ENCODE measurements around the gene GRIFIN. TPM values are rescaled to one million over a fixed set of nuclear protein-coding genes. Genes with fewer than 3 reads are reported as not detected.

Gene GRIFIN
- total and polyA plus RNA-seq, 2 experiments from 2014 or later = not detected

DNA sequence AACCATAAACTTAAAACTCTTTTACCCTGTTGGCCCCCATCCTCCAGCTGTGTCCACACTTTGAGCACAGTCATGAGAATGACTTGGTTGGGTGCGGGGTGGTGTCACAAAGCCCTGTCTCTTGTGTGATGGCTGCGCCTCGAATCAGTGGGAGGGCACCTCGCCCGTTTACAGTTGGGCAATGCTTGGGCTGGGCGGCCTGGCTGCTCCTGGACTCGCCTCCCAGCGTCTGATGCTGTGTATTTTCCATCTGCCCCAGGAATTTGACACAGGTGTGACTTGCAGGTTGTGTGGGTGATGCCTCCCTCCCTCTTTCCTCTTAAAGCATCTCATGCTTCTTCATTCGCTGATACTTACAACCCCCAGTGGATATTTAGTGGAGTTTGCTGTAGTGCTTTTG lies 39.1 kb downstream of the GRIFIN start:
- H3K4me1 ChIP-seq (ENCODE audit: insufficient read depth) = peaks cover 15% of the 10 kb centered on the region
- WGBS (ENCODE audit: low lambda C conversion rate, missing lambda C conversion rate) = 86% methylated on average over 9 of the region's 9 CpGs
- no peaks in the 10 kb centered on the region for H3K79me2 ChIP-seq
- no peak overlapping the region for H2AFZ ChIP-seq
- H3K4me3 ChIP-seq = no peak overlapping the region
- H3K27me3 ChIP-seq = no peaks in the 10 kb centered on the region
- H3K9me2 ChIP-seq (replicated peaks; ENCODE audit: insufficient read depth) = no peaks in the 10 kb centered on the region
- H3K27ac ChIP-seq = no peak overlapping the region
- DNase-seq (ENCODE audit: low spot score) = no peak
- H3K36me3 ChIP-seq (replicated peaks; ENCODE audit: insufficient read depth, low read depth) = no peaks in the 10 kb centered on the region
- H4K20me1 ChIP-seq (ENCODE audit: insufficient read depth, poor library complexity, severe bottlenecking) = no peaks in the 10 kb centered on the region
- TF ChIP-seq EZH2phosphoT487 (IDR thresholded peaks at IDR 0.05; ENCODE audit: low read depth, severe bottlenecking, unreplicated experiment) (no peak), EZH2 (IDR thresholded peaks at IDR 0.05; ENCODE audit: borderline replicate concordance) (no peak)
- TF ChIP-seq, protein P1, sequence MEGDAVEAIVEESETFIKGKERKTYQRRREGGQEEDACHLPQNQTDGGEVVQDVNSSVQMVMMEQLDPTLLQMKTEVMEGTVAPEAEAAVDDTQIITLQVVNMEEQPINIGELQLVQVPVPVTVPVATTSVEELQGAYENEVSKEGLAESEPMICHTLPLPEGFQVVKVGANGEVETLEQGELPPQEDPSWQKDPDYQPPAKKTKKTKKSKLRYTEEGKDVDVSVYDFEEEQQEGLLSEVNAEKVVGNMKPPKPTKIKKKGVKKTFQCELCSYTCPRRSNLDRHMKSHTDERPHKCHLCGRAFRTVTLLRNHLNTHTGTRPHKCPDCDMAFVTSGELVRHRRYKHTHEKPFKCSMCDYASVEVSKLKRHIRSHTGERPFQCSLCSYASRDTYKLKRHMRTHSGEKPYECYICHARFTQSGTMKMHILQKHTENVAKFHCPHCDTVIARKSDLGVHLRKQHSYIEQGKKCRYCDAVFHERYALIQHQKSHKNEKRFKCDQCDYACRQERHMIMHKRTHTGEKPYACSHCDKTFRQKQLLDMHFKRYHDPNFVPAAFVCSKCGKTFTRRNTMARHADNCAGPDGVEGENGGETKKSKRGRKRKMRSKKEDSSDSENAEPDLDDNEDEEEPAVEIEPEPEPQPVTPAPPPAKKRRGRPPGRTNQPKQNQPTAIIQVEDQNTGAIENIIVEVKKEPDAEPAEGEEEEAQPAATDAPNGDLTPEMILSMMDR (IDR thresholded peaks at IDR 0.05; ENCODE audit: poor library complexity) = no peak
- H3K4me2 ChIP-seq = no peak overlapping the region
- H3K9me3 ChIP-seq (ENCODE audit: low read depth) = no peaks in the 10 kb centered on the region

DNA sequence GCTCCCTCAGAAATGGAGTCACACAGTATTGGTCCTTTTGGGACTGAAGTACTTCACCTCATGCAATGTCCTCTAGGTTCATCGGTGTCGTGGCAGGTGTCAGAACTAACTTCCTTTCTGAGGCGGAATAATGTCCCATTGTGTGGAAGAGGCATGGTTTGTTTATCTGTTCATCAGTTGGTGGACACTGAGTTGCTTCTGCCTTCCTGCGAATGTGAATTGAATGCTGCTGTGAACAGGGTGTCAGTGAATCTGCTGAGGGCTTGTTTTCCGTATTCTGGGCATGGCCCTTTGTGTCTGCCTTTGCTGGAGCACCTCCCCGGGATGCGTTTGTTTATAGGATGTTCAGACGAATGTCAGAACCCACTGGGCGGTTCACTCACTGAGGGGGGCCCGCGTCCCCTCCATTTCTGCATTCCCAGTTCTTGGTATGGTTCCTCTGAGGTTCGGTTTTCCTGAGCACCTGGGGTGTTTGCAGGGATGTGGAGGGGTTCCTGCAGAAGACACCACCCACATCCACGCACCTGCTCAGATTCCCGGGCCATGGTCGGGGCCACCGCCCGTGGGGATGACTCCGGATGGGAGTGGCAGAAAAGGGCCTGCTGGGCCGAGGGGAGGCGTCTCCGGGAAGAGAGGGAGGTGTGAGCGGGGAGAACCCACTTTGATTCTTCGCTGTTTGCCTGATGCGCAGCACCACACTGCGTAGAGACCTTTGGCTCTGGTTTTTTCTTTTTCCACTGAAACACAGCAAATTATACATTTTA lies 39.7 kb downstream of the GRIFIN start:
- Histone ChIP-seq H4K20me1 (ENCODE audit: insufficient read depth, poor library complexity, severe bottlenecking) (no peaks in the 10 kb centered on the region), H3K79me2 (peaks cover under 1% of the 10 kb centered on the region), H3K9me2 (replicated peaks; ENCODE audit: insufficient read depth) (no peaks in the 10 kb centered on the region), H3K9me3 (ENCODE audit: low read depth) (no peaks in the 10 kb centered on the region), H2AFZ (no peak overlapping the region), H3K27me3 (no peaks in the 10 kb centered on the region), H3K4me1 (ENCODE audit: insufficient read depth) (peaks cover 15% of the 10 kb centered on the region), H3K36me3 (replicated peaks; ENCODE audit: insufficient read depth, low read depth) (no peaks in the 10 kb centered on the region), H3K4me3 (no peak overlapping the region), H3K4me2 (no peak overlapping the region), H3K27ac (no peak overlapping the region)
- 91% methylated on average over 25 of the region's 25 CpGs for WGBS (ENCODE audit: low lambda C conversion rate, missing lambda C conversion rate)
- DNase-seq (ENCODE audit: low spot score) = no peak
- TF ChIP-seq, protein P1 (IDR thresholded peaks at IDR 0.05; ENCODE audit: poor library complexity) = no peak
- no peak for TF ChIP-seq EZH2 (IDR thresholded peaks at IDR 0.05; ENCODE audit: borderline replicate concordance)
- no peak for TF ChIP-seq EZH2phosphoT487 (IDR thresholded peaks at IDR 0.05; ENCODE audit: low read depth, severe bottlenecking, unreplicated experiment)

DNA sequence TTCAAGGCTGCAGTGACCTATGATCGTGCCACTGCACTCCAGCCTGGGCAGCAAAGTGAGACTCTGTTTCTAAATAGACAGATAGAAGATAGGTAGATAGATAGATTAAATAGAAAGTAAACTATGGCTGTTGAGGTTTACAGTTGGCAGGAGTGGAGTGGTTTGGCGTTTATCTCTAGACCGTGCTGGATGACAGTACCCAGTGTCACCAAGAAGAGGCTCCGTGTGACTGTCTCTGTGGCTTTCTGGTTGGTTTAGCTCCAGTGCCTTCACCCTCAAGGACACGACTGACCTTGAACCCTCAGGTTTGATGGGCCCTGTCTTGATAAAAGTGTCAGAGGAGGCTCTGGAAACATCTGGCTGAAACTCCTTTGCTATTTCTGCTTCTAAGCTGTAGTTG lies 41.1 kb downstream of the GRIFIN start:
- no peak overlapping the region for H3K4me2 ChIP-seq
- H3K27me3 ChIP-seq = no peaks in the 10 kb centered on the region
- TF ChIP-seq EZH2 (IDR thresholded peaks at IDR 0.05; ENCODE audit: borderline replicate concordance) = no peak
- no peaks in the 10 kb centered on the region for H3K36me3 ChIP-seq (replicated peaks; ENCODE audit: insufficient read depth, low read depth)
- peaks cover 5% of the 10 kb centered on the region for H3K4me1 ChIP-seq (ENCODE audit: insufficient read depth)
- H3K9me3 ChIP-seq (ENCODE audit: low read depth) = no peaks in the 10 kb centered on the region
- DNase-seq (ENCODE audit: low spot score) = no peak
- H3K27ac ChIP-seq = no peak overlapping the region
- H3K9me2 ChIP-seq (replicated peaks; ENCODE audit: insufficient read depth) = no peaks in the 10 kb centered on the region
- H2AFZ ChIP-seq = no peak overlapping the region
- H3K79me2 ChIP-seq = peaks cover 9% of the 10 kb centered on the region
- H3K4me3 ChIP-seq = no peak overlapping the region
- H4K20me1 ChIP-seq (ENCODE audit: insufficient read depth, poor library complexity, severe bottlenecking) = no peaks in the 10 kb centered on the region
- 87% methylated on average over 5 of the region's 5 CpGs for WGBS (ENCODE audit: low lambda C conversion rate, missing lambda C conversion rate)

DNA sequence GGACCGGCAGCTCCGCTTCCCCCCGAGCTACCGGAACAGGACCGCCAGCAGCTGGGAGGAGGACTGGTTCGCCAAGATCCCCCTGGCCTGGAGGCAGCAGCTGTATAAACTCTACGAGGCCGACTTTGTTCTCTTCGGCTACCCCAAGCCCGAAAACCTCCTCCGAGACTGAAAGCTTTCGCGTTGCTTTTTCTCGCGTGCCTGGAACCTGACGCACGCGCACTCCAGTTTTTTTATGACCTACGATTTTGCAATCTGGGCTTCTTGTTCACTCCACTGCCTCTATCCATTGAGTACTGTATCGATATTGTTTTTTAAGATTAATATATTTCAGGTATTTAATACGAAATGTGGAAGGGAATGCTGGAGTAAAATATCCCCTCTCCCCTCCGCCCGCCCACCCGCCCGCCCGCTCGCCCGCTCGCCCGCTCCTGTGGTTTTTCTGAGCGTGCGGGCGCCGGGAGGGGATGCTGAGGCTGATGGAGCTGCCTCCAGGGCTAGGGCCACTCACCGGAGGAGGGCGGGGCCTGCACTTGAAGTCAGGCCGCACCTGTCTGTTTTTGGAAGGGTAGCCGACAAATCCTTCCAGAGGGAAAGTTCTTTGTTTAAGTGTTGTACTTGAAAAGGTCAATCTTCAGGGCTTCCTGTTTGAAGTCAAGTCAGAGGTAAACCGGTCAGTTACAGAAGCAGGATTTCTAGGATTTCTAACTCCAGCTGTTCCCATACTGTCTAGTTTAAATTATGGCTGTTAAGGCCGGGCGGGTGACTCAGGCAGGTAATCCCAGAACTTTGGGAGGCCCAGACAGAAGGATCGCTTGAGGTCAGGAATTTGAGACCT lies 42.3 kb downstream of the GRIFIN start:
- Histone ChIP-seq H3K9me3 (ENCODE audit: low read depth) (no peaks in the 10 kb centered on the region), H3K36me3 (replicated peaks; ENCODE audit: insufficient read depth, low read depth) (no peaks in the 10 kb centered on the region), H3K79me2 (peaks cover 12% of the 10 kb centered on the region), H2AFZ (no peak overlapping the region), H4K20me1 (ENCODE audit: insufficient read depth, poor library complexity, severe bottlenecking) (no peaks in the 10 kb centered on the region), H3K4me3 (no peak overlapping the region), H3K9me2 (replicated peaks; ENCODE audit: insufficient read depth) (no peaks in the 10 kb centered on the region), H3K4me1 (ENCODE audit: insufficient read depth) (no peaks in the 10 kb centered on the region), H3K27ac (no peak overlapping the region), H3K4me2 (no peak overlapping the region), H3K27me3 (no peaks in the 10 kb centered on the region)
- WGBS (ENCODE audit: low lambda C conversion rate, missing lambda C conversion rate) = 97% methylated on average over 29 of the region's 42 CpGs
- no peak for TF ChIP-seq EZH2 (IDR thresholded peaks at IDR 0.05; ENCODE audit: borderline replicate concordance)
- TF ChIP-seq EZH2phosphoT487 (IDR thresholded peaks at IDR 0.05; ENCODE audit: low read depth, severe bottlenecking, unreplicated experiment) = no peak
- TF ChIP-seq, protein P1 (IDR thresholded peaks at IDR 0.05; ENCODE audit: poor library complexity) = no peak
- DNase-seq (ENCODE audit: low spot score) = no peak

All from hepatocyte (in vitro differentiated cells).